SK-N-MC (cell line): ENCODE data around the gene PPM1K.

ENCODE experiments used
- EZH2 ChIP-seq: fragments of 200-600 bp; sonication (generic); IDR thresholded peaks from one replicate; pipeline ENCODE4 v1.6.1; 2017; ENCODE audit warnings: antibody characterized with exemption
- FOXP2 ChIP-seq: optimal IDR thresholded peaks from 2 replicates; pipeline ENCODE3; 2011; ENCODE audit warnings: mild to moderate bottlenecking, moderate library complexity; ENCODE audit not compliant: insufficient read depth; ENCODE audit errors: extremely low read length, control extremely low read depth
- POLR2AphosphoS5 ChIP-seq: IDR thresholded peaks from 2 replicates; pipeline ENCODE4 v1.6.1; 2012; ENCODE audit warnings: mild to moderate bottlenecking, low read depth, low read length, borderline replicate concordance

GRCh38 chr4:88223516-88223915 is 60.8 kb downstream of the PPM1K start:
- TF ChIP-seq EZH2 (no peak), POLR2AphosphoS5 (no peak), FOXP2 (no peak)
